GM23338 (cell line): ENCODE measurements around the gene FARS2.

Source experiments
- CREB1 ChIP-seq: fragments of 250-450 bp; sonication (Bioruptor Pico); IDR thresholded peaks from 2 replicates; pipeline ENCODE4 v1.5.0; 2020; ENCODE audit warnings: low read depth, mild to moderate bottlenecking, moderate library complexity
- EZH2 ChIP-seq: fragments of 200-600 bp; sonication (generic); IDR thresholded peaks from one replicate; pipeline ENCODE4 v1.8.0; 2017; ENCODE audit warnings: antibody characterized with exemption, mild to moderate bottlenecking, low read depth; ENCODE audit not compliant: unreplicated experiment
- EZH2phosphoT487 ChIP-seq: fragments of 200-600 bp; sonication (generic); IDR thresholded peaks from one replicate; pipeline ENCODE4 v1.8.1; 2018; ENCODE audit warnings: antibody characterized with exemption; ENCODE audit not compliant: unreplicated experiment
- JUNB ChIP-seq: IDR thresholded peaks from one replicate; pipeline ENCODE4 v1.6.1; 2016; ENCODE audit warnings: antibody characterized with exemption; ENCODE audit not compliant: unreplicated experiment
- NANOG ChIP-seq: IDR thresholded peaks from 2 replicates; pipeline ENCODE4 v1.6.1; 2016; ENCODE audit warnings: antibody characterized with exemption, borderline replicate concordance
- POLR2AphosphoS5 ChIP-seq: IDR thresholded peaks from 2 replicates; pipeline ENCODE4 v1.6.1; 2016; ENCODE audit warnings: antibody characterized with exemption, low read depth
- STAT1 ChIP-seq: IDR thresholded peaks from one replicate; pipeline ENCODE4 v1.6.1; 2016; ENCODE audit warnings: antibody characterized with exemption; ENCODE audit not compliant: unreplicated experiment
- ZNF114 ChIP-seq: fragments of 250-450 bp; sonication (Bioruptor Pico); IDR thresholded peaks from 2 replicates; pipeline ENCODE4 v1.5.0; 2020; ENCODE audit warnings: mild to moderate bottlenecking, moderate library complexity
- ZNF331 ChIP-seq: fragments of 250-450 bp; sonication (Bioruptor Pico); IDR thresholded peaks from 2 replicates; pipeline ENCODE4 v1.5.0; 2020; ENCODE audit warnings: low read depth, mild to moderate bottlenecking, moderate library complexity
- TF ChIP-seq, protein P1 (sequence below), 2 experiments: fragments of 200-600 bp in 1 of 2; sonication (generic) in 1 of 2; conservative IDR thresholded peaks; 2 replicates each; pipeline versions ENCODE4 v1.5.1 to v1.6.1; 2016 to 2017; ENCODE audit warnings: antibody characterized with exemption in 2 of 2, low read depth in 2 of 2, mild to moderate bottlenecking in 2 of 2, moderate library complexity in 1 of 2
- TF ChIP-seq, protein P2 (sequence below): IDR thresholded peaks from one replicate; pipeline ENCODE4 v1.6.1; 2018; ENCODE audit warnings: antibody characterized with exemption; ENCODE audit not compliant: unreplicated experiment
- TF ChIP-seq, protein P3 (sequence below): fragments of 250-450 bp; sonication (Bioruptor Pico); IDR thresholded peaks from 2 replicates; pipeline ENCODE4 v1.5.0; 2020; ENCODE audit warnings: mild to moderate bottlenecking, moderate library complexity
- TF ChIP-seq, protein P4 (sequence below): IDR thresholded peaks from 2 replicates; pipeline ENCODE4 v1.6.1; 2016; ENCODE audit warnings: antibody characterized with exemption

DNA sequence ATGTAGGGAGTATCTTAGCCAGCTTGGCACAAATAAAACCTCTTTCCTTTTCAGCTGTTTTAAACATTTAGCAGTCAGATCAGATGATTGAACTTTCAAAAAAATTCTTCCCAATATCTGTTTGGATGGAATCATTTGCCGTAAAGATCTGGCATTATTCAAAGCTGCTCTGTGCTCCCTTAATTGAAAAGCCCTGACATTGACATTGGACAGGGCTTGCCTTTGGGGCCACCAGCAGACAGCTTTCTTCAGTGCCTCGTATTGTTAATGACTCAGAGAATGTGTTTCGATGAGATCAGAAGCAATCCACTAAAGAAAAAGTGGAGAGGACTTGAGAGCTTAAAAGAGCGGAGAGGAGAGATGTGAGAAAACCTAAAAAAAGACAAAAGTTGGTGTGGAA lies 401.9 kb downstream of the FARS2 start:
- TF ChIP-seq, protein P1, sequence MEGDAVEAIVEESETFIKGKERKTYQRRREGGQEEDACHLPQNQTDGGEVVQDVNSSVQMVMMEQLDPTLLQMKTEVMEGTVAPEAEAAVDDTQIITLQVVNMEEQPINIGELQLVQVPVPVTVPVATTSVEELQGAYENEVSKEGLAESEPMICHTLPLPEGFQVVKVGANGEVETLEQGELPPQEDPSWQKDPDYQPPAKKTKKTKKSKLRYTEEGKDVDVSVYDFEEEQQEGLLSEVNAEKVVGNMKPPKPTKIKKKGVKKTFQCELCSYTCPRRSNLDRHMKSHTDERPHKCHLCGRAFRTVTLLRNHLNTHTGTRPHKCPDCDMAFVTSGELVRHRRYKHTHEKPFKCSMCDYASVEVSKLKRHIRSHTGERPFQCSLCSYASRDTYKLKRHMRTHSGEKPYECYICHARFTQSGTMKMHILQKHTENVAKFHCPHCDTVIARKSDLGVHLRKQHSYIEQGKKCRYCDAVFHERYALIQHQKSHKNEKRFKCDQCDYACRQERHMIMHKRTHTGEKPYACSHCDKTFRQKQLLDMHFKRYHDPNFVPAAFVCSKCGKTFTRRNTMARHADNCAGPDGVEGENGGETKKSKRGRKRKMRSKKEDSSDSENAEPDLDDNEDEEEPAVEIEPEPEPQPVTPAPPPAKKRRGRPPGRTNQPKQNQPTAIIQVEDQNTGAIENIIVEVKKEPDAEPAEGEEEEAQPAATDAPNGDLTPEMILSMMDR (conservative IDR thresholded peaks at IDR 0.05; ENCODE audit: low read depth in 2 of 2), result no peak
- TF ChIP-seq EZH2 (no peak), POLR2AphosphoS5 (no peak), EZH2phosphoT487 (no peak), STAT1 (no peak), CREB1 (CRISPR knock-in tag) (no peak), NANOG (no peak), JUNB (no peak), ZNF114 (no peak), ZNF331 (no peak)
- TF ChIP-seq, protein P2, sequence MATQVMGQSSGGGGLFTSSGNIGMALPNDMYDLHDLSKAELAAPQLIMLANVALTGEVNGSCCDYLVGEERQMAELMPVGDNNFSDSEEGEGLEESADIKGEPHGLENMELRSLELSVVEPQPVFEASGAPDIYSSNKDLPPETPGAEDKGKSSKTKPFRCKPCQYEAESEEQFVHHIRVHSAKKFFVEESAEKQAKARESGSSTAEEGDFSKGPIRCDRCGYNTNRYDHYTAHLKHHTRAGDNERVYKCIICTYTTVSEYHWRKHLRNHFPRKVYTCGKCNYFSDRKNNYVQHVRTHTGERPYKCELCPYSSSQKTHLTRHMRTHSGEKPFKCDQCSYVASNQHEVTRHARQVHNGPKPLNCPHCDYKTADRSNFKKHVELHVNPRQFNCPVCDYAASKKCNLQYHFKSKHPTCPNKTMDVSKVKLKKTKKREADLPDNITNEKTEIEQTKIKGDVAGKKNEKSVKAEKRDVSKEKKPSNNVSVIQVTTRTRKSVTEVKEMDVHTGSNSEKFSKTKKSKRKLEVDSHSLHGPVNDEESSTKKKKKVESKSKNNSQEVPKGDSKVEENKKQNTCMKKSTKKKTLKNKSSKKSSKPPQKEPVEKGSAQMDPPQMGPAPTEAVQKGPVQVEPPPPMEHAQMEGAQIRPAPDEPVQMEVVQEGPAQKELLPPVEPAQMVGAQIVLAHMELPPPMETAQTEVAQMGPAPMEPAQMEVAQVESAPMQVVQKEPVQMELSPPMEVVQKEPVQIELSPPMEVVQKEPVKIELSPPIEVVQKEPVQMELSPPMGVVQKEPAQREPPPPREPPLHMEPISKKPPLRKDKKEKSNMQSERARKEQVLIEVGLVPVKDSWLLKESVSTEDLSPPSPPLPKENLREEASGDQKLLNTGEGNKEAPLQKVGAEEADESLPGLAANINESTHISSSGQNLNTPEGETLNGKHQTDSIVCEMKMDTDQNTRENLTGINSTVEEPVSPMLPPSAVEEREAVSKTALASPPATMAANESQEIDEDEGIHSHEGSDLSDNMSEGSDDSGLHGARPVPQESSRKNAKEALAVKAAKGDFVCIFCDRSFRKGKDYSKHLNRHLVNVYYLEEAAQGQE, result no peak
- TF ChIP-seq, protein P3, sequence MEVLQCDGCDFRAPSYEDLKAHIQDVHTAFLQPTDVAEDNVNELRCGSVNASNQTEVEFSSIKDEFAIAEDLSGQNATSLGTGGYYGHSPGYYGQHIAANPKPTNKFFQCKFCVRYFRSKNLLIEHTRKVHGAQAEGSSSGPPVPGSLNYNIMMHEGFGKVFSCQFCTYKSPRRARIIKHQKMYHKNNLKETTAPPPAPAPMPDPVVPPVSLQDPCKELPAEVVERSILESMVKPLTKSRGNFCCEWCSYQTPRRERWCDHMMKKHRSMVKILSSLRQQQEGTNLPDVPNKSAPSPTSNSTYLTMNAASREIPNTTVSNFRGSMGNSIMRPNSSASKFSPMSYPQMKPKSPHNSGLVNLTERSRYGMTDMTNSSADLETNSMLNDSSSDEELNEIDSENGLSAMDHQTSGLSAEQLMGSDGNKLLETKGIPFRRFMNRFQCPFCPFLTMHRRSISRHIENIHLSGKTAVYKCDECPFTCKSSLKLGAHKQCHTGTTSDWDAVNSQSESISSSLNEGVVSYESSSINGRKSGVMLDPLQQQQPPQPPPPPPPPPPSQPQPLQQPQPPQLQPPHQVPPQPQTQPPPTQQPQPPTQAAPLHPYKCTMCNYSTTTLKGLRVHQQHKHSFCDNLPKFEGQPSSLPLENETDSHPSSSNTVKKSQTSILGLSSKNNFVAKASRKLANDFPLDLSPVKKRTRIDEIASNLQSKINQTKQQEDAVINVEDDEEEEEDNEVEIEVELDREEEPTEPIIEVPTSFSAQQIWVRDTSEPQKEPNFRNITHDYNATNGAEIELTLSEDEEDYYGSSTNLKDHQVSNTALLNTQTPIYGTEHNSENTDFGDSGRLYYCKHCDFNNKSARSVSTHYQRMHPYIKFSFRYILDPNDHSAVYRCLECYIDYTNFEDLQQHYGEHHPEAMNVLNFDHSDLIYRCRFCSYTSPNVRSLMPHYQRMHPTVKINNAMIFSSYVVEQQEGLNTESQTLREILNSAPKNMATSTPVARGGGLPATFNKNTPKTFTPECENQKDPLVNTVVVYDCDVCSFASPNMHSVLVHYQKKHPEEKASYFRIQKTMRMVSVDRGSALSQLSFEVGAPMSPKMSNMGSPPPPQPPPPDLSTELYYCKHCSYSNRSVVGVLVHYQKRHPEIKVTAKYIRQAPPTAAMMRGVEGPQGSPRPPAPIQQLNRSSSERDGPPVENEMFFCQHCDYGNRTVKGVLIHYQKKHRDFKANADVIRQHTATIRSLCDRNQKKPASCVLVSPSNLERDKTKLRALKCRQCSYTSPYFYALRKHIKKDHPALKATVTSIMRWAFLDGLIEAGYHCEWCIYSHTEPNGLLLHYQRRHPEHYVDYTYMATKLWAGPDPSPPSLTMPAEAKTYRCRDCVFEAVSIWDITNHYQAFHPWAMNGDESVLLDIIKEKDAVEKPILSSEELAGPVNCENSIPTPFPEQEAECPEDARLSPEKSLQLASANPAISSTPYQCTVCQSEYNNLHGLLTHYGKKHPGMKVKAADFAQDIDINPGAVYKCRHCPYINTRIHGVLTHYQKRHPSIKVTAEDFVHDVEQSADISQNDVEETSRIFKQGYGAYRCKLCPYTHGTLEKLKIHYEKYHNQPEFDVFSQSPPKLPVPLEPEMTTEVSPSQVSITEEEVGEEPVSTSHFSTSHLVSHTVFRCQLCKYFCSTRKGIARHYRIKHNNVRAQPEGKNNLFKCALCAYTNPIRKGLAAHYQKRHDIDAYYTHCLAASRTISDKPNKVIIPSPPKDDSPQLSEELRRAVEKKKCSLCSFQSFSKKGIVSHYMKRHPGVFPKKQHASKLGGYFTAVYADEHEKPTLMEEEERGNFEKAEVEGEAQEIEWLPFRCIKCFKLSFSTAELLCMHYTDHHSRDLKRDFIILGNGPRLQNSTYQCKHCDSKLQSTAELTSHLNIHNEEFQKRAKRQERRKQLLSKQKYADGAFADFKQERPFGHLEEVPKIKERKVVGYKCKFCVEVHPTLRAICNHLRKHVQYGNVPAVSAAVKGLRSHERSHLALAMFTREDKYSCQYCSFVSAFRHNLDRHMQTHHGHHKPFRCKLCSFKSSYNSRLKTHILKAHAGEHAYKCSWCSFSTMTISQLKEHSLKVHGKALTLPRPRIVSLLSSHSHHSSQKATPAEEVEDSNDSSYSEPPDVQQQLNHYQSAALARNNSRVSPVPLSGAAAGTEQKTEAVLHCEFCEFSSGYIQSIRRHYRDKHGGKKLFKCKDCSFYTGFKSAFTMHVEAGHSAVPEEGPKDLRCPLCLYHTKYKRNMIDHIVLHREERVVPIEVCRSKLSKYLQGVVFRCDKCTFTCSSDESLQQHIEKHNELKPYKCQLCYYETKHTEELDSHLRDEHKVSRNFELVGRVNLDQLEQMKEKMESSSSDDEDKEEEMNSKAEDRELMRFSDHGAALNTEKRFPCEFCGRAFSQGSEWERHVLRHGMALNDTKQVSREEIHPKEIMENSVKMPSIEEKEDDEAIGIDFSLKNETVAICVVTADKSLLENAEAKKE (CRISPR knock-in tag), result no peak
- TF ChIP-seq, protein P4, sequence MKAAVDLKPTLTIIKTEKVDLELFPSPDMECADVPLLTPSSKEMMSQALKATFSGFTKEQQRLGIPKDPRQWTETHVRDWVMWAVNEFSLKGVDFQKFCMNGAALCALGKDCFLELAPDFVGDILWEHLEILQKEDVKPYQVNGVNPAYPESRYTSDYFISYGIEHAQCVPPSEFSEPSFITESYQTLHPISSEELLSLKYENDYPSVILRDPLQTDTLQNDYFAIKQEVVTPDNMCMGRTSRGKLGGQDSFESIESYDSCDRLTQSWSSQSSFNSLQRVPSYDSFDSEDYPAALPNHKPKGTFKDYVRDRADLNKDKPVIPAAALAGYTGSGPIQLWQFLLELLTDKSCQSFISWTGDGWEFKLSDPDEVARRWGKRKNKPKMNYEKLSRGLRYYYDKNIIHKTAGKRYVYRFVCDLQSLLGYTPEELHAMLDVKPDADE, result no peak
